H1 (cell line): Measurements from ENCODE around the gene RNF123. TPM values are rescaled to one million over a fixed set of nuclear protein-coding genes. Genes with fewer than 3 reads are reported as not detected.

Source experiments
- CTCF ChIA-PET: fragments of 300-600 bp; sonication (Branson Sonifier 250); formaldehyde crosslinking; loops from one replicate; lab custom pipeline; 2021; ENCODE audit not compliant: partially characterized antibody; lab: Charles Lee
- POLR2A ChIA-PET: fragments of 300-600 bp; sonication (Branson Sonifier 250); formaldehyde crosslinking; loops from one replicate; lab custom pipeline; 2021; ENCODE audit warnings: inconsistent platforms; ENCODE audit not compliant: partially characterized antibody; lab: Charles Lee
- DNase-seq, 2 experiments: peaks; one replicate each; pipeline versions ENCODE4 v3.0.0 to v3.0.0-alpha.2; 2010 to 2022; ENCODE audit warnings: low spot score in 2 of 2, low read depth in 1 of 2, mixed read lengths in 1 of 2
- FAIRE-seq: peaks from 2 replicates; lab custom pipeline; 2011; peaks lifted over from hg19 to GRCh38; lab: Jason Lieb, UNC
- H2AFZ ChIP-seq: 2 replicates; pipeline ENCODE4 v1.8.1; 2012; ENCODE audit warnings: low read length, inconsistent platforms
- H2AK5ac ChIP-seq: 2 replicates; pipeline ENCODE4 v1.6.1; 2013; ENCODE audit warnings: low read depth, low read length
- H2BK120ac ChIP-seq: replicated peaks from 2 replicates; pipeline ENCODE3; 2013; ENCODE audit warnings: low read depth, low read length, inconsistent platforms
- H2BK12ac ChIP-seq: 2 replicates; pipeline ENCODE4 v1.6.1; 2013; ENCODE audit warnings: low read depth, low read length
- H2BK15ac ChIP-seq: 2 replicates; pipeline ENCODE4 v1.6.1; 2013; ENCODE audit warnings: low read length
- H2BK20ac ChIP-seq: 2 replicates; pipeline ENCODE4 v1.6.1; 2013; ENCODE audit warnings: low read length
- H2BK5ac ChIP-seq: 2 replicates; pipeline ENCODE4 v1.6.1; 2013; ENCODE audit warnings: low read depth, low read length
- H3K14ac ChIP-seq: 2 replicates; pipeline ENCODE4 v1.6.1; 2013; ENCODE audit warnings: inconsistent platforms; ENCODE audit not compliant: insufficient read length
- H3K18ac ChIP-seq: 2 replicates; pipeline ENCODE4 v1.6.1; 2013; ENCODE audit warnings: low read length; ENCODE audit errors: extremely low read depth
- H3K23ac ChIP-seq: 2 replicates; pipeline ENCODE4 v1.6.1; 2013; ENCODE audit warnings: inconsistent platforms; ENCODE audit not compliant: insufficient read length
- H3K23me2 ChIP-seq: 2 replicates; pipeline ENCODE4 v1.6.1; 2013; ENCODE audit warnings: low read depth, low read length
- H3K27ac ChIP-seq: 2 replicates; pipeline ENCODE4 v1.6.1; 2011; ENCODE audit warnings: low read depth, low read length, inconsistent platforms
- H3K27me3 ChIP-seq, 4 experiments: replicated peaks in 1 of 4; 1 replicate in 1 of 4; 2 replicates in 3 of 4; pipeline versions ENCODE4 v1.6.1 to v1.8.1; 2011 to 2013; ENCODE audit warnings: low read length in 3 of 4, mild to moderate bottlenecking in 3 of 4, inconsistent platforms in 2 of 4, mixed read lengths in 2 of 4, moderate library complexity in 1 of 4; ENCODE audit not compliant: control insufficient read depth in 3 of 4, insufficient read depth in 3 of 4; ENCODE audit errors: extremely low read depth in 1 of 4
- H3K36me3 ChIP-seq, 4 experiments: 2 replicates each; pipeline versions ENCODE4 v1.6.1 to v1.8.1; 2011 to 2013; ENCODE audit warnings: mild to moderate bottlenecking in 4 of 4, low read length in 3 of 4, moderate library complexity in 2 of 4, control low read depth in 1 of 4, inconsistent platforms in 1 of 4; ENCODE audit not compliant: insufficient read depth in 4 of 4, control insufficient read depth in 2 of 4
- H3K4ac ChIP-seq: replicated peaks from 2 replicates; pipeline ENCODE3; 2013; ENCODE audit warnings: low read length, low read depth, mixed read lengths, inconsistent platforms; ENCODE audit not compliant: insufficient read length
- H3K4me1 ChIP-seq, 4 experiments: replicated peaks in 1 of 4; 1 replicate in 1 of 4; 2 replicates in 3 of 4; pipeline versions ENCODE4 v1.6.1 to v1.8.1; 2011 to 2013; ENCODE audit warnings: low read length in 3 of 4, inconsistent platforms in 2 of 4, mixed read lengths in 1 of 4; ENCODE audit not compliant: insufficient read depth in 4 of 4, control insufficient read depth in 3 of 4
- H3K4me2 ChIP-seq, 2 experiments: 2 replicates each; pipeline versions ENCODE4 v1.6.1 to v1.8.1; 2011 to 2013; ENCODE audit warnings: low read depth in 2 of 2, low read length in 2 of 2, control low read depth in 1 of 2, inconsistent platforms in 1 of 2, mild to moderate bottlenecking in 1 of 2; ENCODE audit not compliant: insufficient read depth in 1 of 2
- H3K4me3 ChIP-seq, 4 experiments: fragments of 200-600, 300-600 bp in 1 of 4; sonication (generic), shearing (Covaris generic), sonication (Bioruptor Twin) in 1 of 4; 2 replicates each; pipeline versions ENCODE4 v1.5.1 to v1.8.1; 2011 to 2016; ENCODE audit warnings: low read length in 4 of 4, low read depth in 3 of 4, control low read depth in 2 of 4, inconsistent platforms in 2 of 4, mild to moderate bottlenecking in 2 of 4, mixed read lengths in 1 of 4, moderate library complexity in 1 of 4; ENCODE audit not compliant: insufficient read depth in 2 of 4; ENCODE audit errors: extremely low read depth in 1 of 4
- H3K56ac ChIP-seq: replicated peaks from 2 replicates; pipeline ENCODE3; 2013; ENCODE audit warnings: low read depth, mild to moderate bottlenecking, mixed read lengths, low read length, inconsistent platforms; ENCODE audit not compliant: insufficient read length
- H3K79me1 ChIP-seq: 2 replicates; pipeline ENCODE4 v1.6.1; 2013; ENCODE audit warnings: low read depth, low read length, control low read depth
- H3K79me2 ChIP-seq, 2 experiments: 2 replicates each; pipeline versions ENCODE4 v1.6.1 to v1.8.1; 2012 to 2013; ENCODE audit warnings: low read length in 2 of 2, mild to moderate bottlenecking in 2 of 2, inconsistent platforms in 1 of 2; ENCODE audit not compliant: insufficient read depth in 2 of 2, control insufficient read depth in 1 of 2
- H3K9ac ChIP-seq, 4 experiments: replicated peaks in 1 of 4; 1 replicate in 1 of 4; 2 replicates in 3 of 4; pipeline versions ENCODE4 v1.6.1 to v1.8.1; 2011 to 2013; ENCODE audit warnings: low read depth in 3 of 4, low read length in 3 of 4, control low read depth in 2 of 4, mild to moderate bottlenecking in 2 of 4, moderate library complexity in 2 of 4, inconsistent platforms in 1 of 4; ENCODE audit errors: extremely low read depth in 1 of 4
- H3K9me3 ChIP-seq, 2 experiments: 2 replicates each; pipeline versions ENCODE4 v1.6.1 to v1.8.1; 2012 to 2013; ENCODE audit warnings: mild to moderate bottlenecking in 2 of 2, moderate library complexity in 2 of 2, control low read depth in 1 of 2, inconsistent platforms in 1 of 2, low read depth in 1 of 2, low read length in 1 of 2, mixed read lengths in 1 of 2; ENCODE audit not compliant: insufficient read depth in 2 of 2
- H4K20me1 ChIP-seq, 2 experiments: replicated peaks in 1 of 2; 2 replicates each; pipeline versions ENCODE3 to v1.8.1; 2011 to 2013; ENCODE audit warnings: inconsistent platforms in 2 of 2, low read length in 2 of 2, mild to moderate bottlenecking in 1 of 2; ENCODE audit not compliant: insufficient read depth in 2 of 2, control insufficient read depth in 1 of 2
- H4K5ac ChIP-seq: 2 replicates; pipeline ENCODE4 v1.6.1; 2013; ENCODE audit warnings: low read length, low read depth, mixed read lengths, inconsistent platforms; ENCODE audit not compliant: insufficient read length
- H4K8ac ChIP-seq: 2 replicates; pipeline ENCODE4 v1.8.0; 2013; ENCODE audit warnings: mild to moderate bottlenecking, moderate library complexity, low read length, inconsistent platforms; ENCODE audit not compliant: insufficient read depth; ENCODE audit errors: extremely low read depth
- H4K91ac ChIP-seq: replicated peaks from 2 replicates; pipeline ENCODE3; 2013; ENCODE audit warnings: low read length, mixed read lengths, inconsistent platforms; ENCODE audit not compliant: insufficient read length
- BRCA1 ChIP-seq: IDR thresholded peaks from 2 replicates; pipeline ENCODE4 v1.6.1; 2012; ENCODE audit warnings: low read depth, low read length, improper control_type of control experiment
- CBX5 ChIP-seq: fragments of 300-800, 300-1000 bp; sonication (generic); IDR thresholded peaks from 2 replicates; pipeline ENCODE4 v1.7.1; 2016; ENCODE audit warnings: antibody characterized with exemption, low read length, low read depth
- CEBPB ChIP-seq: IDR thresholded peaks from 2 replicates; pipeline ENCODE4 v1.6.1; 2012; ENCODE audit warnings: low read depth, low read length
- CREB1 ChIP-seq: IDR thresholded peaks from 2 replicates; pipeline ENCODE4 v1.6.1; 2012; ENCODE audit warnings: inconsistent platforms
- GTF2F1 ChIP-seq: IDR thresholded peaks from 2 replicates; pipeline ENCODE4 v1.6.1; 2012; ENCODE audit warnings: low read depth, low read length, improper control_type of control experiment, borderline replicate concordance
- MAFK ChIP-seq: IDR thresholded peaks from 2 replicates; pipeline ENCODE4 v1.6.1; 2012; ENCODE audit warnings: low read depth, mild to moderate bottlenecking, improper control_type of control experiment, low read length
- MAX ChIP-seq: IDR thresholded peaks from 2 replicates; pipeline ENCODE4 v1.6.1; 2012; ENCODE audit warnings: inconsistent platforms
- PHF8 ChIP-seq: fragments of 200-600 bp; sonication (generic); conservative IDR thresholded peaks from 2 replicates; pipeline ENCODE4 v1.7.1; 2012; ENCODE audit warnings: low read depth, mild to moderate bottlenecking, inconsistent platforms, low read length, moderate library complexity
- POLR2A ChIP-seq, 2 experiments: IDR thresholded peaks; 1 replicate in 1 of 2; 2 replicates in 1 of 2; pipeline ENCODE4 v1.6.1; 2011; ENCODE audit warnings: low read depth in 2 of 2, low read length in 2 of 2, mild to moderate bottlenecking in 2 of 2; ENCODE audit errors: control extremely low read depth in 1 of 2
- SIN3A ChIP-seq, 2 experiments: IDR thresholded peaks in 1 of 2; conservative IDR thresholded peaks in 1 of 2; 2 replicates each; pipeline ENCODE4 v1.6.1; 2011 to 2012; ENCODE audit warnings: low read length in 2 of 2, improper control_type of control experiment in 1 of 2, low read depth in 1 of 2, mild to moderate bottlenecking in 1 of 2
- SP2 ChIP-seq: IDR thresholded peaks from 2 replicates; pipeline ENCODE4 v1.6.1; 2012; ENCODE audit warnings: mild to moderate bottlenecking, low read length, inconsistent platforms
- SRF ChIP-seq: IDR thresholded peaks from 2 replicates; pipeline ENCODE4 v1.6.1; 2011; ENCODE audit warnings: mild to moderate bottlenecking, low read depth, low read length, moderate library complexity
- ZNF274 ChIP-seq: IDR thresholded peaks from 2 replicates; pipeline ENCODE4 v1.7.0; 2012; ENCODE audit warnings: low read length, borderline replicate concordance; ENCODE audit errors: extremely low read depth
- WGBS, 2 experiments: shearing (Covaris generic) in 1 of 2; methylation state at CpG; one replicate each; pipeline versions ENCODE4 v1.1.6 to v1.1.7; 2013 to 2015; ENCODE audit warnings: low lambda C conversion rate in 2 of 2, mixed read lengths in 2 of 2, inconsistent platforms in 1 of 2, low coverage in 1 of 2, missing lambda C conversion rate in 1 of 2; ENCODE audit not compliant: insufficient replicate concordance in 2 of 2, insufficient coverage in 1 of 2, insufficient read length in 1 of 2; ENCODE audit errors: extremely low coverage in 1 of 2, missing lambda C conversion rate in 1 of 2; 5-methylcytosine and 5-hydroxymethylcytosine counted together
- polyA plus RNA-seq, 7 experiments: library from polyadenylated mRNA; depleted of rRNA in 3 of 7; stranded (reverse) in 5 of 7; unstranded in 2 of 7; fragments of >200 nt in 5 of 7; fragments of 200-250 nt in 2 of 7; gene quantifications; 1 replicate in 5 of 7; 2 replicates in 1 of 7; 4 replicates in 1 of 7; pipeline versions ENCODE4 v1.2.1 to v1.2.3, GENCODE V29; 2011 to 2013; ENCODE audit warnings: missing spikeins in 2 of 7, mixed read lengths in 2 of 7
- total RNA-seq: library from RNA; stranded (reverse); fragmentation: NEBNext Ultra II Directional; extraction: Animal tissue kit (Norgen Biotek cat#: 25700); gene quantifications from 2 replicates; pipeline ENCODE4 v1.2.1, GENCODE V29; 2021
- TF ChIP-seq, protein P1 (sequence below): IDR thresholded peaks from 2 replicates; pipeline ENCODE4 v1.6.1; 2011; ENCODE audit warnings: low read length, improper control_type of control experiment

The RNF123 gene
- total and polyA plus RNA-seq, 2 of the 8 experiments (the other 6 are each of a cell fraction or from before 2014, with no cell fraction given): 30.5 to 57.7 TPM

DNA sequence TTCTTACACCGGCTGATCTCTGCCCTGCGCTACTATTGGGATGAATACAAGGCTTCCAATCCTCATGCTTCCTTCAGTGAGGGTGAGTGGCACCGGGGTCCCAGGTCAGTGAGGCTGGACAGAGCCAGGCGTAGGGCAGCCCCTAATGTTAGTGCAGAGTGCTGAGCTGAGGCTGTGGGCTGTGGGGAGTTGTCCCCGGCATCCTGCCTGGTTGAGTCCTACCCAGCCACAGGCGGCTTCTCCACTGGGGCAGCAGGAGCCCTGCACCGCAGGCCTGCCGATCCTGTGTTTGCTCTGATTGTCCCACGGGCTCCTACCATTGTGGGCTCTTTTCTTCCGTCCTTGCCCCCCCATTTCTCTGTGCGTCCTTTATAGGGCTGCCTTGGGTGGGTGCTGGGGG lies 13.3 kb downstream of the RNF123 start:
- Histone ChIP-seq H2AFZ (no peak overlapping the region), H3K9ac (no peak overlapping the region), H4K20me1 (peaks cover 3 to 15% of the 10 kb centered on the region in 2 experiments), H4K5ac (no peak overlapping the region), H2BK120ac (no peak overlapping the region), H2BK5ac (no peak overlapping the region), H2BK15ac (no peak overlapping the region), H3K4me3 (no peak overlapping the region), H4K8ac (no peak overlapping the region), H3K56ac (no peak overlapping the region), H2AK5ac (no peak overlapping the region), H3K9me3 (no peaks in the 10 kb centered on the region), H3K4me1 (peaks cover 0 to 9% (median 5%) of the 10 kb centered on the region in 4 experiments; a peak in 5 of 7 replicates), H3K14ac (no peak overlapping the region), H3K27me3 (no peaks in the 10 kb centered on the region), H3K79me1 (no peaks in the 10 kb centered on the region), H3K23ac (no peak overlapping the region), H4K91ac (no peak overlapping the region), H2BK20ac (no peak overlapping the region), H3K27ac (no peak overlapping the region), H3K4ac (no peak overlapping the region), H3K79me2 (no peaks in the 10 kb centered on the region), H3K18ac (no peak overlapping the region), H2BK12ac (no peak overlapping the region), H3K36me3 (peaks cover 4 to 5% (median 5%) of the 10 kb centered on the region in 4 experiments; a peak in 5 of 8 replicates), H3K4me2 (no peak overlapping the region), H3K23me2 (no peaks in the 10 kb centered on the region)
- no peak for DNase-seq
- 92% methylated on average over 11 of the region's 11 CpGs; no CpG with 5 or more reads in 1 of the 2 experiments for WGBS, 2 experiments
- ChIA-PET POLR2A (interaction anchor here (1.1 to 5.7 kb wide), 5 partner anchors 10 to 50 kb away, joined by 3 to 57 read pairs (median 3); partner anchors contain the start of gene AMIGO3), CTCF (interaction anchor here (1.0 to 9.7 kb wide), 11 partner anchors 10 to 204 kb away, joined by 3 to 127 read pairs (median 11); partner anchors contain the start of genes AMIGO3 and MST1R)
- no peak for FAIRE-seq
- TF ChIP-seq, protein P1, sequence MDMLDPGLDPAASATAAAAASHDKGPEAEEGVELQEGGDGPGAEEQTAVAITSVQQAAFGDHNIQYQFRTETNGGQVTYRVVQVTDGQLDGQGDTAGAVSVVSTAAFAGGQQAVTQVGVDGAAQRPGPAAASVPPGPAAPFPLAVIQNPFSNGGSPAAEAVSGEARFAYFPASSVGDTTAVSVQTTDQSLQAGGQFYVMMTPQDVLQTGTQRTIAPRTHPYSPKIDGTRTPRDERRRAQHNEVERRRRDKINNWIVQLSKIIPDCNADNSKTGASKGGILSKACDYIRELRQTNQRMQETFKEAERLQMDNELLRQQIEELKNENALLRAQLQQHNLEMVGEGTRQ: no peak
- no peak for TF ChIP-seq CBX5
- TF ChIP-seq CREB1: no peak
- TF ChIP-seq SIN3A (conservative IDR thresholded peaks at IDR 0.05 in 1 of 2, IDR thresholded peaks at IDR 0.05 in 1 of 2; ENCODE audit: low read depth in 1 of 2, low read length in 2 of 2): no peak
- TF ChIP-seq CEBPB: no peak
- TF ChIP-seq BRCA1: no peak
- TF ChIP-seq MAX: no peak
- TF ChIP-seq MAFK: no peak
- no peak for TF ChIP-seq ZNF274
- TF ChIP-seq SP2: no peak
- TF ChIP-seq POLR2A (IDR thresholded peaks at IDR 0.05; ENCODE audit: control extremely low read depth in 1 of 2, low read depth in 2 of 2, low read length in 2 of 2): no peak
- TF ChIP-seq GTF2F1: no peak
- no peak for TF ChIP-seq SRF
- TF ChIP-seq PHF8: no peak
